ENCODE data around the gene SLC33A1.
"Not testable (repeated sequence)": the region's sequence is repeated elsewhere in the genome, so short reads cannot be mapped to it uniquely, and the experiment has no call there.

The SLC33A1 gene

DNA sequence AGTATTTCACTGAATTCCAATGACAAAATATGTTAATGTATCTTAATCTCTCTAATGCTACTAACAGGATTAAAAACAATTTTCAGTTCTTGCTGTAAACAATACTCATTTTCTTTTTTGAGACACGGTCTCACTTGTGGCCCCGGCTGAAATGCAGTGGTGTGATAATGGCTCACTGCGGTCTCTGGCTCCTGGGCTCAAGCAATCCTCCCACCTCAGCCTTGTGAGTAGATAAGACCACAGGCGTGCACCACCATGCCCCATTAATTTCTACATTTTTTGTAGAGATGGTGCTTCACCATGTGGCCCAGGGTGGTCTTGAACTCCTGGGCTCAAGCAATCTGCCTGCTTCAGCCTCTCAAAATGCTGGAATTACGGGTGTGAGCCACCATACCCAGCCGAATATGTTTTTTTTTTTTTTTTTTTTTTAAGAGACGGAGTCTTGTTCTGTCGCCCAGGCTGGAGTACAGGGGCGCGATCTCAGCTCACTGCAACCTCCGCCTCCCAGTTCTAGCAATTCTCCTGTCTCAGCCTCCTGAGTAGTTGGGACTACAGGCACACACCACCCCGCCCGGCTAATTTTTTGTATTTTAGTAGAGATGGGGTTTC, 25.6 kb downstream of the SLC33A1 start:
- peaks cover 7 to 16% (median 13%) of the 10 kb centered on the region in 4 experiments for H3K36me3 ChIP-seq (ENCODE audit: control insufficient read depth in 4 of 4, insufficient read depth in 4 of 4, low read length in 3 of 4)
- H3K27me3 ChIP-seq (replicated peaks in 2 of 5; ENCODE audit: control insufficient read depth in 4 of 5, insufficient read depth in 5 of 5, low read length in 4 of 5); H3K27ac ChIP-seq (ENCODE audit: insufficient read depth in 1 of 2, low read depth in 1 of 2, low read length in 2 of 2, poor library complexity in 1 of 2, severe bottlenecking in 2 of 2); DNase-seq; H3K4me1 ChIP-seq (ENCODE audit: control extremely low read depth in 1 of 4, control insufficient read depth in 4 of 4, insufficient read depth in 4 of 4, low read length in 3 of 4); H3K4me3 ChIP-seq (ENCODE audit: control insufficient read depth in 1 of 7, extremely low read depth in 1 of 7, insufficient read depth in 4 of 7, low read depth in 2 of 7, low read length in 6 of 7); H3K9me3 ChIP-seq (ENCODE audit: control extremely low read depth in 1 of 5, control insufficient read depth in 4 of 5, insufficient read depth in 2 of 5, low read depth in 1 of 5, low read length in 4 of 5); CTCF ChIA-PET: not testable (repeated sequence)
- POLR2A ChIA-PET = interaction anchor here (0.6 kb wide), 1 partner anchor 41 kb away, joined by 3 read pairs; no protein-coding TSS in a partner anchor
- 100% methylated on average over 7 of the region's 13 CpGs for WGBS (ENCODE audit: insufficient coverage)

DNA sequence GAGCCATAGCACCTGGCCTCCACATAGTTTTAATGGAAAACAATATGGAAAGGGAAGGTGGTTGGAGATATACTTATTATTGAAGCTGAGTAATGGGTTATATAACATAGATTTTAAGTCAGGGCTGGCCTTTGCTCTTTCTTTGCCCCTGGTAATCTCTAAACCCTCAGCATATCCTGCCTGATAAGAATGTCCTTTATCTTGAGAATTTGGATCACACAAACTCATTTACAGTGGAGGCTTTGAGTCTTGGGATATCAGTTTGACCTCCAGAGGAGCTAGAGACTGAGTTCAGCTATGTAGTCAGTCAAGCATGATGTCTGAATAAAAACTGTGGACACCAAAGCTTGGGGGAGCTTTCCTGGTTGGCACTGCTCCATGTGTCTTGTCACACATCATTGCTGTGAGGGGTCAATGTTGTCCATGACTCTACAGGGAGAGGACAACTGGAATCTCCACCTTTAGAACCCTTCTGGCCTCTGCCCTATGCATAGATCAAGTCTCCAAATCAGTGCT, 39.1 kb downstream of the SLC33A1 start:
- no peaks in the 10 kb centered on the region for H3K4me1 ChIP-seq (ENCODE audit: control extremely low read depth in 1 of 4, control insufficient read depth in 4 of 4, insufficient read depth in 4 of 4, low read length in 3 of 4)
- ChIA-PET POLR2A (interaction anchor here (0.6 kb wide), 1 partner anchor 16 kb away, joined by 3 read pairs; no protein-coding TSS in a partner anchor), CTCF (interaction anchor here (1.3 to 1.4 kb wide), 2 partner anchors 9 to 10 kb away, joined by 3 to 4 read pairs; partner anchors contain the start of gene C3orf33)
- DNase-seq = no peak
- H3K36me3 ChIP-seq (ENCODE audit: control insufficient read depth in 4 of 4, insufficient read depth in 4 of 4, low read length in 3 of 4) = no peaks in the 10 kb centered on the region
- H3K27me3 ChIP-seq (replicated peaks in 2 of 5; ENCODE audit: control insufficient read depth in 4 of 5, insufficient read depth in 5 of 5, low read length in 4 of 5) = no peaks in the 10 kb centered on the region
- no peak overlapping the region for H3K27ac ChIP-seq (ENCODE audit: insufficient read depth in 1 of 2, low read depth in 1 of 2, low read length in 2 of 2, poor library complexity in 1 of 2, severe bottlenecking in 2 of 2)
- no peaks in the 10 kb centered on the region for H3K9me3 ChIP-seq (ENCODE audit: control extremely low read depth in 1 of 5, control insufficient read depth in 4 of 5, insufficient read depth in 2 of 5, low read depth in 1 of 5, low read length in 4 of 5)
- H3K4me3 ChIP-seq (ENCODE audit: control insufficient read depth in 1 of 7, extremely low read depth in 1 of 7, insufficient read depth in 4 of 7, low read depth in 2 of 7, low read length in 6 of 7) = no peak overlapping the region

DNA sequence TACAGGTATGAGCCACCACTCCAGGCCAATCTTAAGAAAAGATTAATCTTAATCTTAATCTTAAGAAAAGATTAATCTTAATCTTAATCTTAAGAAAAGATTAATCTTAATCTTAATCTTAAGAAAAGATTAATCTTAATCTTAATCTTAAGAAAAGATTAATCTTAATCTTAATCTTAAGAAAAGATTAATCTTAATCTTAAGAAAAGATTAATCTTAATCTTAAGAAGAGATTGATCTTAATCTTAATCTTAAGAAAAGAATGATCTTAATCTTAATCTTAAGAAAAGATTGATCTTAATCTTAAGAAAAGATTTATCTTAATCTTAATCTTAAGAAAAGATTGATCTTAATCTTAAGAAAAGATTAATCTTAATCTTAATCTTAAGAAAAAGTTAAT, 41.0 kb downstream of the SLC33A1 start:
- DNase-seq; H3K36me3 ChIP-seq (ENCODE audit: control insufficient read depth in 4 of 4, insufficient read depth in 4 of 4, low read length in 3 of 4); H3K4me3 ChIP-seq (ENCODE audit: control insufficient read depth in 1 of 7, extremely low read depth in 1 of 7, insufficient read depth in 4 of 7, low read depth in 2 of 7, low read length in 6 of 7); H3K27ac ChIP-seq (ENCODE audit: insufficient read depth in 1 of 2, low read depth in 1 of 2, low read length in 2 of 2, poor library complexity in 1 of 2, severe bottlenecking in 2 of 2); POLR2A ChIA-PET; H3K4me1 ChIP-seq (ENCODE audit: control extremely low read depth in 1 of 4, control insufficient read depth in 4 of 4, insufficient read depth in 4 of 4, low read length in 3 of 4); CTCF ChIA-PET; H3K27me3 ChIP-seq (replicated peaks in 2 of 5; ENCODE audit: control insufficient read depth in 4 of 5, insufficient read depth in 5 of 5, low read length in 4 of 5); H3K9me3 ChIP-seq (ENCODE audit: control extremely low read depth in 1 of 5, control insufficient read depth in 4 of 5, insufficient read depth in 2 of 5, low read depth in 1 of 5, low read length in 4 of 5): not testable (repeated sequence)

DNA sequence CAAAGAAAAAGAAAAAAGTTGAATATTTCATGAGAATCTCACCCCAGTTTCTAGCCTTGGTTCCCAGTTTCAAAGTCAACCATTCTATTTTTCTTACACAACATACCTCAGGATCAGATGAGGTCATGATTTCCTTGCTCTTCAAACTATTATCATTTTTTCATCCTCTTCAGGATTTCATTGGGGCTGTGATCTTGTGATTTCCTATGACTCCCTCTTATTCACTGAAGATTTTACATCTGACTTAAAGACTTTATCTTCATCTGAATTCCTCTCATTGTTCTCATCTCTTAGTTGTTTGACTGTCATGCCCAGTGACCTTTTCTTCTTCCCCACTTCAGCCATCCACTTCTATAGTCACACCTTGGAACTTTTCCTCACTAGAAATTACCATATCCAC, 45.0 kb downstream of the SLC33A1 start:
- Histone ChIP-seq H3K4me1 (ENCODE audit: control extremely low read depth in 1 of 4, control insufficient read depth in 4 of 4, insufficient read depth in 4 of 4, low read length in 3 of 4) (peaks cover 0 to 11% (median 5%) of the 10 kb centered on the region in 4 experiments), H3K4me3 (ENCODE audit: control insufficient read depth in 1 of 7, extremely low read depth in 1 of 7, insufficient read depth in 4 of 7, low read depth in 2 of 7, low read length in 6 of 7) (no peak overlapping the region), H3K27ac (ENCODE audit: insufficient read depth in 1 of 2, low read depth in 1 of 2, low read length in 2 of 2, poor library complexity in 1 of 2, severe bottlenecking in 2 of 2) (no peak overlapping the region), H3K36me3 (ENCODE audit: control insufficient read depth in 4 of 4, insufficient read depth in 4 of 4, low read length in 3 of 4) (no peaks in the 10 kb centered on the region), H3K9me3 (ENCODE audit: control extremely low read depth in 1 of 5, control insufficient read depth in 4 of 5, insufficient read depth in 2 of 5, low read depth in 1 of 5, low read length in 4 of 5) (no peaks in the 10 kb centered on the region), H3K27me3 (replicated peaks in 2 of 5; ENCODE audit: control insufficient read depth in 4 of 5, insufficient read depth in 5 of 5, low read length in 4 of 5) (no peaks in the 10 kb centered on the region)
- POLR2A ChIA-PET = no interaction called here
- CTCF ChIA-PET = no interaction called here
- no peak for DNase-seq

DNA sequence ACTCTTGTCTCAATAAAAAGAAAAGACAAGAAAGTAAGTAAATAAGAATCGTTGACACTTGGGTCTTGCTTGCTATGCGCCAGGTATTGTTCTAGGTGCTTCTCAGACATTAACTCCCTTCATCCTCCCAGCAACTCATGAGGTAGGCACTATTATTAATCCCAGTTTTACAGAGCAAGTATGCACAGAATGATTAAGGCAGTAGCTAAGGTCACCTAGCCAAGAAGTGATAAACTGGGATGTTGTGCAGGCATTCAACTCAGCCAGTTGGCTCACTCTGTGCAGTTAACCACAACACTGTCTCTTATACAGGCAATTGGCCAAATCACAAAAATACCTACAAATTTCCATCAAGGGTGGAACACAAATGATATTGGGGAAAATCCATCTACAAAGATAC, 46.4 kb downstream of the SLC33A1 start:
- CTCF ChIA-PET = interaction anchor here (0.6 kb wide), 1 partner anchor 236 kb away, joined by 3 read pairs; no protein-coding TSS in a partner anchor
- WGBS (ENCODE audit: insufficient coverage) = 100% methylated on average over 2 of the region's 2 CpGs

DNA sequence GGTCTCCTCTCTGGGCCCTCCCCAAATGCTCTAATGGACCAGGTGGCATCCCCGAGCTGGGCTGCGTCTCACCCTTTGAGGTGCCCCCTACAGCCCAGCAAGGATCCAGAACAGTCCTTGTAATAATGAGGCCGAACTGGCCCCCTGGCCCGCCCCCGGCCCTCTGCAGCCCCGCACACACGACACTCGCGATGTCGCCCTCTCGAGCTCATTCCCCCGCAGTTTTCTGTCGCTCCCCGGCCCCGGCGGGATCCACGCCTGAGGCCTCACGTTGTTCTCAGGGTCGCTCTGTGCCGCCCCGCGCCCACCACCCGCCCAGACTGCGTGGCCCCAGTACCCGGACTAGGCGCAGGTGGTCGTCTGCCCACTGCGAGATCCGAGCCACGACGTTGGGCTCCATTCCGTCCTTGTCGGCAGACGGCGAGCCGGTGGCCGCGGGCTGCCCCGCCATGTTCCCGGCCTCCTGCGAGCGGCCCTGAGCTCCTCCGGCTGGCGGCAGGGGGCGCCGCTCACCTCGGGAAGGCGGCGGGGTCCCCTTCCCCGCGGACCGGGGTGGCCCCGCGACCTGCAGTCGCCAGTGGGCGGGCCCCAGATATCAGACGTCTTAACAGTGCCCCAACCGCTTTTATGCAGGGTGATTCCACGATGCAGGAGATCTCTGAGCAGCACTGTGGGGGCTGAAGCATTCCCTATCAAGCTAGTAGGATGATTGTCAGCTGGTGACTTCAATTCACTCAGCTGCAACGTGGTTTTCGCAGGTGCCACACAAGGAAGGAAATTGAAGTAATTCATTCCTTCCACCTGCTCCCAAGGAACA, 48.2 kb downstream of the SLC33A1 start, which contains the start of gene C3orf33:
TSS of gene C3orf33 (minus strand) at position 477 of the 817 bp plus-strand sequence. CDS start at position 451, 26 bp downstream.
- CTCF ChIA-PET = interaction anchor here (0.8 to 2.6 kb wide), 28 partner anchors 9 to 468 kb away, joined by 3 to 17 read pairs (median 4); no protein-coding TSS in a partner anchor
- peak within 1 kb of the TSS; percentile 58 to 83 (median 75) for H3K4me3 ChIP-seq (ENCODE audit: control insufficient read depth in 1 of 7, extremely low read depth in 1 of 7, insufficient read depth in 4 of 7, low read depth in 2 of 7, low read length in 6 of 7)
- peaks cover 0 to 11% (median 5%) of the 10 kb centered on the region in 4 experiments for H3K4me1 ChIP-seq (ENCODE audit: control extremely low read depth in 1 of 4, control insufficient read depth in 4 of 4, insufficient read depth in 4 of 4, low read length in 3 of 4)

More for the DNA sequence above, 46.4 kb downstream of the SLC33A1 start:
- Histone ChIP-seq H3K4me3 (ENCODE audit: control insufficient read depth in 1 of 7, extremely low read depth in 1 of 7, insufficient read depth in 4 of 7, low read depth in 2 of 7, low read length in 6 of 7) (no peak overlapping the region), H3K4me1 (ENCODE audit: control extremely low read depth in 1 of 4, control insufficient read depth in 4 of 4, insufficient read depth in 4 of 4, low read length in 3 of 4) (peaks cover 0 to 11% (median 5%) of the 10 kb centered on the region in 4 experiments), H3K27ac (ENCODE audit: insufficient read depth in 1 of 2, low read depth in 1 of 2, low read length in 2 of 2, poor library complexity in 1 of 2, severe bottlenecking in 2 of 2) (no peak overlapping the region), H3K9me3 (ENCODE audit: control extremely low read depth in 1 of 5, control insufficient read depth in 4 of 5, insufficient read depth in 2 of 5, low read depth in 1 of 5, low read length in 4 of 5) (no peaks in the 10 kb centered on the region), H3K27me3 (replicated peaks in 2 of 5; ENCODE audit: control insufficient read depth in 4 of 5, insufficient read depth in 5 of 5, low read length in 4 of 5) (no peaks in the 10 kb centered on the region), H3K36me3 (ENCODE audit: control insufficient read depth in 4 of 4, insufficient read depth in 4 of 4, low read length in 3 of 4) (no peaks in the 10 kb centered on the region)
- POLR2A ChIA-PET = no interaction called here
- DNase-seq = no peak

More for the DNA sequence above, 48.2 kb downstream of the SLC33A1 start, which contains the start of gene C3orf33:
- peak within 1 kb of the TSS; percentile 46 to 79 for H3K27ac ChIP-seq (ENCODE audit: insufficient read depth in 1 of 2, low read depth in 1 of 2, low read length in 2 of 2, poor library complexity in 1 of 2, severe bottlenecking in 2 of 2)
- POLR2A ChIA-PET = interaction anchor here (0.6 to 1.6 kb wide), 3 partner anchors 15 to 64 kb away, joined by 3 to 8 read pairs (median 3); partner anchors contain the start of gene SLC33A1
- peaks cover 0 to 2% (median 0%) of the 10 kb centered on the region in 4 experiments for H3K36me3 ChIP-seq (ENCODE audit: control insufficient read depth in 4 of 4, insufficient read depth in 4 of 4, low read length in 3 of 4)
- DNase-seq = peak; percentile 78 to 85 (median 84)
- H3K27me3 ChIP-seq (replicated peaks in 2 of 5; ENCODE audit: control insufficient read depth in 4 of 5, insufficient read depth in 5 of 5, low read length in 4 of 5) = no peaks in the 10 kb centered on the region
- no peaks in the 10 kb centered on the region for H3K9me3 ChIP-seq (ENCODE audit: control extremely low read depth in 1 of 5, control insufficient read depth in 4 of 5, insufficient read depth in 2 of 5, low read depth in 1 of 5, low read length in 4 of 5)
- 0% methylated on average over 47 of the region's 61 CpGs for WGBS (ENCODE audit: insufficient coverage)

Data from common myeloid progenitor, CD34-positive (primary cell).